H1 (cell line): ENCODE results near the gene SLC24A3. TPM values are rescaled to one million over a fixed set of nuclear protein-coding genes. Genes with fewer than 3 reads are reported as not detected.

Experiments used
- CTCF ChIA-PET: fragments of 300-600 bp; sonication (Branson Sonifier 250); formaldehyde crosslinking; loops from one replicate; lab custom pipeline; 2021; ENCODE audit not compliant: partially characterized antibody; lab: Charles Lee
- POLR2A ChIA-PET: fragments of 300-600 bp; sonication (Branson Sonifier 250); formaldehyde crosslinking; loops from one replicate; lab custom pipeline; 2021; ENCODE audit warnings: inconsistent platforms; ENCODE audit not compliant: partially characterized antibody; lab: Charles Lee
- DNase-seq, 2 experiments: peaks; one replicate each; pipeline versions ENCODE4 v3.0.0 to v3.0.0-alpha.2; 2010 to 2022; ENCODE audit warnings: low spot score in 2 of 2, low read depth in 1 of 2, mixed read lengths in 1 of 2
- FAIRE-seq: peaks from 2 replicates; lab custom pipeline; 2011; peaks lifted over from hg19 to GRCh38; lab: Jason Lieb, UNC
- H2AFZ ChIP-seq: 2 replicates; pipeline ENCODE4 v1.8.1; 2012; ENCODE audit warnings: low read length, inconsistent platforms
- H2AK5ac ChIP-seq: 2 replicates; pipeline ENCODE4 v1.6.1; 2013; ENCODE audit warnings: low read depth, low read length
- H2BK120ac ChIP-seq: replicated peaks from 2 replicates; pipeline ENCODE3; 2013; ENCODE audit warnings: low read depth, low read length, inconsistent platforms
- H2BK12ac ChIP-seq: 2 replicates; pipeline ENCODE4 v1.6.1; 2013; ENCODE audit warnings: low read depth, low read length
- H2BK15ac ChIP-seq: 2 replicates; pipeline ENCODE4 v1.6.1; 2013; ENCODE audit warnings: low read length
- H2BK20ac ChIP-seq: 2 replicates; pipeline ENCODE4 v1.6.1; 2013; ENCODE audit warnings: low read length
- H2BK5ac ChIP-seq: 2 replicates; pipeline ENCODE4 v1.6.1; 2013; ENCODE audit warnings: low read depth, low read length
- H3K14ac ChIP-seq: 2 replicates; pipeline ENCODE4 v1.6.1; 2013; ENCODE audit warnings: inconsistent platforms; ENCODE audit not compliant: insufficient read length
- H3K18ac ChIP-seq: 2 replicates; pipeline ENCODE4 v1.6.1; 2013; ENCODE audit warnings: low read length; ENCODE audit errors: extremely low read depth
- H3K23ac ChIP-seq: 2 replicates; pipeline ENCODE4 v1.6.1; 2013; ENCODE audit warnings: inconsistent platforms; ENCODE audit not compliant: insufficient read length
- H3K23me2 ChIP-seq: 2 replicates; pipeline ENCODE4 v1.6.1; 2013; ENCODE audit warnings: low read depth, low read length
- H3K27ac ChIP-seq: 2 replicates; pipeline ENCODE4 v1.6.1; 2011; ENCODE audit warnings: low read depth, low read length, inconsistent platforms
- H3K27me3 ChIP-seq, 4 experiments: replicated peaks in 1 of 4; 1 replicate in 1 of 4; 2 replicates in 3 of 4; pipeline versions ENCODE4 v1.6.1 to v1.8.1; 2011 to 2013; ENCODE audit warnings: low read length in 3 of 4, mild to moderate bottlenecking in 3 of 4, inconsistent platforms in 2 of 4, mixed read lengths in 2 of 4, moderate library complexity in 1 of 4; ENCODE audit not compliant: control insufficient read depth in 3 of 4, insufficient read depth in 3 of 4; ENCODE audit errors: extremely low read depth in 1 of 4
- H3K36me3 ChIP-seq, 4 experiments: 2 replicates each; pipeline versions ENCODE4 v1.6.1 to v1.8.1; 2011 to 2013; ENCODE audit warnings: mild to moderate bottlenecking in 4 of 4, low read length in 3 of 4, moderate library complexity in 2 of 4, control low read depth in 1 of 4, inconsistent platforms in 1 of 4; ENCODE audit not compliant: insufficient read depth in 4 of 4, control insufficient read depth in 2 of 4
- H3K4ac ChIP-seq: replicated peaks from 2 replicates; pipeline ENCODE3; 2013; ENCODE audit warnings: low read length, low read depth, mixed read lengths, inconsistent platforms; ENCODE audit not compliant: insufficient read length
- H3K4me1 ChIP-seq, 4 experiments: replicated peaks in 1 of 4; 1 replicate in 1 of 4; 2 replicates in 3 of 4; pipeline versions ENCODE4 v1.6.1 to v1.8.1; 2011 to 2013; ENCODE audit warnings: low read length in 3 of 4, inconsistent platforms in 2 of 4, mixed read lengths in 1 of 4; ENCODE audit not compliant: insufficient read depth in 4 of 4, control insufficient read depth in 3 of 4
- H3K4me2 ChIP-seq, 2 experiments: 2 replicates each; pipeline versions ENCODE4 v1.6.1 to v1.8.1; 2011 to 2013; ENCODE audit warnings: low read depth in 2 of 2, low read length in 2 of 2, control low read depth in 1 of 2, inconsistent platforms in 1 of 2, mild to moderate bottlenecking in 1 of 2; ENCODE audit not compliant: insufficient read depth in 1 of 2
- H3K4me3 ChIP-seq, 4 experiments: fragments of 200-600, 300-600 bp in 1 of 4; sonication (generic), shearing (Covaris generic), sonication (Bioruptor Twin) in 1 of 4; 2 replicates each; pipeline versions ENCODE4 v1.5.1 to v1.8.1; 2011 to 2016; ENCODE audit warnings: low read length in 4 of 4, low read depth in 3 of 4, control low read depth in 2 of 4, inconsistent platforms in 2 of 4, mild to moderate bottlenecking in 2 of 4, mixed read lengths in 1 of 4, moderate library complexity in 1 of 4; ENCODE audit not compliant: insufficient read depth in 2 of 4; ENCODE audit errors: extremely low read depth in 1 of 4
- H3K56ac ChIP-seq: replicated peaks from 2 replicates; pipeline ENCODE3; 2013; ENCODE audit warnings: low read depth, mild to moderate bottlenecking, mixed read lengths, low read length, inconsistent platforms; ENCODE audit not compliant: insufficient read length
- H3K79me1 ChIP-seq: 2 replicates; pipeline ENCODE4 v1.6.1; 2013; ENCODE audit warnings: low read depth, low read length, control low read depth
- H3K79me2 ChIP-seq, 2 experiments: 2 replicates each; pipeline versions ENCODE4 v1.6.1 to v1.8.1; 2012 to 2013; ENCODE audit warnings: low read length in 2 of 2, mild to moderate bottlenecking in 2 of 2, inconsistent platforms in 1 of 2; ENCODE audit not compliant: insufficient read depth in 2 of 2, control insufficient read depth in 1 of 2
- H3K9ac ChIP-seq, 4 experiments: replicated peaks in 1 of 4; 1 replicate in 1 of 4; 2 replicates in 3 of 4; pipeline versions ENCODE4 v1.6.1 to v1.8.1; 2011 to 2013; ENCODE audit warnings: low read depth in 3 of 4, low read length in 3 of 4, control low read depth in 2 of 4, mild to moderate bottlenecking in 2 of 4, moderate library complexity in 2 of 4, inconsistent platforms in 1 of 4; ENCODE audit errors: extremely low read depth in 1 of 4
- H3K9me3 ChIP-seq, 2 experiments: 2 replicates each; pipeline versions ENCODE4 v1.6.1 to v1.8.1; 2012 to 2013; ENCODE audit warnings: mild to moderate bottlenecking in 2 of 2, moderate library complexity in 2 of 2, control low read depth in 1 of 2, inconsistent platforms in 1 of 2, low read depth in 1 of 2, low read length in 1 of 2, mixed read lengths in 1 of 2; ENCODE audit not compliant: insufficient read depth in 2 of 2
- H4K20me1 ChIP-seq, 2 experiments: replicated peaks in 1 of 2; 2 replicates each; pipeline versions ENCODE3 to v1.8.1; 2011 to 2013; ENCODE audit warnings: inconsistent platforms in 2 of 2, low read length in 2 of 2, mild to moderate bottlenecking in 1 of 2; ENCODE audit not compliant: insufficient read depth in 2 of 2, control insufficient read depth in 1 of 2
- H4K5ac ChIP-seq: 2 replicates; pipeline ENCODE4 v1.6.1; 2013; ENCODE audit warnings: low read length, low read depth, mixed read lengths, inconsistent platforms; ENCODE audit not compliant: insufficient read length
- H4K8ac ChIP-seq: 2 replicates; pipeline ENCODE4 v1.8.0; 2013; ENCODE audit warnings: mild to moderate bottlenecking, moderate library complexity, low read length, inconsistent platforms; ENCODE audit not compliant: insufficient read depth; ENCODE audit errors: extremely low read depth
- H4K91ac ChIP-seq: replicated peaks from 2 replicates; pipeline ENCODE3; 2013; ENCODE audit warnings: low read length, mixed read lengths, inconsistent platforms; ENCODE audit not compliant: insufficient read length
- BACH1 ChIP-seq: IDR thresholded peaks from 2 replicates; pipeline ENCODE4 v1.6.1; 2012; ENCODE audit warnings: low read length, improper control_type of control experiment
- CTCF ChIP-seq, 3 experiments: IDR thresholded peaks; 1 replicate in 2 of 3; 2 replicates in 1 of 3; pipeline versions ENCODE4 v1.5.1 to v1.6.1; 2011; ENCODE audit warnings: low read length in 3 of 3, mild to moderate bottlenecking in 3 of 3, inconsistent platforms in 2 of 3, low read depth in 1 of 3, moderate library complexity in 1 of 3; ENCODE audit not compliant: insufficient read depth in 1 of 3; ENCODE audit errors: control extremely low read depth in 1 of 3
- EZH2 ChIP-seq: fragments of 200-600 bp; sonication (generic); IDR thresholded peaks from 2 replicates; pipeline ENCODE4 v1.7.1; 2012; ENCODE audit warnings: low read depth, mild to moderate bottlenecking, moderate library complexity, low read length, inconsistent platforms; ENCODE audit not compliant: severe bottlenecking
- FOSL1 ChIP-seq: IDR thresholded peaks from 2 replicates; pipeline ENCODE4 v1.6.1; 2011; ENCODE audit warnings: mild to moderate bottlenecking, low read depth, low read length, moderate library complexity; ENCODE audit not compliant: insufficient read depth
- JUND ChIP-seq: IDR thresholded peaks from 2 replicates; pipeline ENCODE4 v1.6.1; 2011; ENCODE audit warnings: mild to moderate bottlenecking, improper control_type of control experiment, low read length
- RNF2 ChIP-seq: fragments of 200-900, 300-1000 bp; sonication (generic); IDR thresholded peaks from 2 replicates; pipeline ENCODE4 v1.7.1; 2016; ENCODE audit warnings: borderline replicate concordance, low read depth, mild to moderate bottlenecking, antibody characterized with exemption, low read length; ENCODE audit not compliant: poor library complexity, severe bottlenecking; ENCODE audit errors: missing control alignments
- SAP30 ChIP-seq: fragments of 300-600 bp; sonication (generic); IDR thresholded peaks from 2 replicates; pipeline ENCODE4 v1.7.1; 2012; ENCODE audit warnings: low read length, moderate library complexity, mild to moderate bottlenecking, inconsistent platforms; ENCODE audit not compliant: insufficient read depth, insufficient replicate concordance
- SIN3A ChIP-seq, 2 experiments: IDR thresholded peaks in 1 of 2; conservative IDR thresholded peaks in 1 of 2; 2 replicates each; pipeline ENCODE4 v1.6.1; 2011 to 2012; ENCODE audit warnings: low read length in 2 of 2, improper control_type of control experiment in 1 of 2, low read depth in 1 of 2, mild to moderate bottlenecking in 1 of 2
- SP1 ChIP-seq: IDR thresholded peaks from 2 replicates; pipeline ENCODE4 v1.6.1; 2011; ENCODE audit warnings: low read depth, low read length
- SUZ12 ChIP-seq: fragments of 200-600 bp; sonication (generic); IDR thresholded peaks from 2 replicates; pipeline ENCODE4 v1.6.1; 2012; ENCODE audit warnings: mild to moderate bottlenecking, inconsistent platforms, low read length, moderate library complexity, mixed read lengths
- YY1 ChIP-seq: IDR thresholded peaks from 2 replicates; pipeline ENCODE4 v1.6.1; 2011; ENCODE audit warnings: low read depth, mild to moderate bottlenecking, low read length
- WGBS, 2 experiments: shearing (Covaris generic) in 1 of 2; methylation state at CpG; one replicate each; pipeline versions ENCODE4 v1.1.6 to v1.1.7; 2013 to 2015; ENCODE audit warnings: low lambda C conversion rate in 2 of 2, mixed read lengths in 2 of 2, inconsistent platforms in 1 of 2, low coverage in 1 of 2, missing lambda C conversion rate in 1 of 2; ENCODE audit not compliant: insufficient replicate concordance in 2 of 2, insufficient coverage in 1 of 2, insufficient read length in 1 of 2; ENCODE audit errors: extremely low coverage in 1 of 2, missing lambda C conversion rate in 1 of 2; 5-methylcytosine and 5-hydroxymethylcytosine counted together
- polyA plus RNA-seq, 7 experiments: library from polyadenylated mRNA; depleted of rRNA in 3 of 7; stranded (reverse) in 5 of 7; unstranded in 2 of 7; fragments of >200 nt in 5 of 7; fragments of 200-250 nt in 2 of 7; gene quantifications; 1 replicate in 5 of 7; 2 replicates in 1 of 7; 4 replicates in 1 of 7; pipeline versions ENCODE4 v1.2.1 to v1.2.3, GENCODE V29; 2011 to 2013; ENCODE audit warnings: missing spikeins in 2 of 7, mixed read lengths in 2 of 7
- total RNA-seq: library from RNA; stranded (reverse); fragmentation: NEBNext Ultra II Directional; extraction: Animal tissue kit (Norgen Biotek cat#: 25700); gene quantifications from 2 replicates; pipeline ENCODE4 v1.2.1, GENCODE V29; 2021

SLC24A3 gene
- total and polyA plus RNA-seq, 2 of the 8 experiments (the other 6 are each of a cell fraction or from before 2014, with no cell fraction given), result 4.5 to 6.3 TPM

- Histone ChIP-seq H3K4ac (no peak overlapping the region), H3K27me3 (no peaks in the 10 kb centered on the region), H4K20me1 (no peaks in the 10 kb centered on the region), H2BK12ac (no peak overlapping the region), H3K4me2 (no peak overlapping the region), H3K79me1 (no peaks in the 10 kb centered on the region), H4K5ac (no peak overlapping the region), H3K4me3 (no peak overlapping the region), H4K8ac (no peak overlapping the region), H2BK15ac (no peak overlapping the region), H3K4me1 (no peaks in the 10 kb centered on the region; a peak in 1 of 7 replicates), H2BK5ac (no peak overlapping the region), H3K9me3 (peaks cover 0 to 3% of the 10 kb centered on the region in 2 experiments; a peak in 1 of 4 replicates), H3K18ac (no peak overlapping the region), H3K23ac (no peak overlapping the region), H3K79me2 (no peaks in the 10 kb centered on the region), H2BK20ac (no peak overlapping the region), H3K36me3 (no peaks in the 10 kb centered on the region), H3K14ac (no peak overlapping the region), H3K27ac (no peak overlapping the region), H2AK5ac (no peak overlapping the region), H3K23me2 (no peaks in the 10 kb centered on the region), H4K91ac (no peak overlapping the region), H2BK120ac (no peak overlapping the region), H3K9ac (no peak overlapping the region), H3K56ac (no peak overlapping the region), H2AFZ (no peak overlapping the region)
- no peak for FAIRE-seq
- DNase-seq, result no peak
- ChIA-PET POLR2A (no interaction called here), CTCF (interaction anchor here (0.5 to 1.6 kb wide), 3 partner anchors 25 to 152 kb away, joined by 3 read pairs; no protein-coding TSS in a partner anchor)
- WGBS, 2 experiments, result 92% methylated on average over 1 of the region's 1 CpG; no CpG with 5 or more reads in 1 of the 2 experiments
- TF ChIP-seq EZH2 (no peak), RNF2 (no peak), CTCF (IDR thresholded peaks at IDR 0.05; ENCODE audit: control extremely low read depth in 1 of 3, insufficient read depth in 1 of 3, low read depth in 1 of 3, low read length in 3 of 3) (no peak), BACH1 (no peak), SIN3A (conservative IDR thresholded peaks at IDR 0.05 in 1 of 2, IDR thresholded peaks at IDR 0.05 in 1 of 2; ENCODE audit: low read depth in 1 of 2, low read length in 2 of 2) (no peak), SP1 (no peak), FOSL1 (no peak), YY1 (no peak), JUND (no peak), SUZ12 (no peak), SAP30 (no peak)
These were observed 236.2 kb downstream of the SLC24A3 start for GRCh38 chr20:19448632-19449031.
